ENCODE measurements around the gene NPDC1.
"Not testable (repeated sequence)": the region's sequence is repeated elsewhere in the genome, so short reads cannot be mapped to it uniquely, and the experiment has no call there.

The NPDC1 gene

GRCh38 chr9:137011907-137012675 lies 33.9 kb downstream of the NPDC1 start:
- no peak for DNase-seq (ENCODE audit: low read depth in 2 of 2)

- no peak for DNase-seq (ENCODE audit: low read depth in 2 of 2)
These were observed 34.8 kb downstream of the NPDC1 start for GRCh38 chr9:137011156-137011555.

- DNase-seq (ENCODE audit: low read depth in 2 of 2) = no peak
These were observed 35.8 kb downstream of the NPDC1 start for GRCh38 chr9:137009938-137010732.

- DNase-seq (ENCODE audit: low read depth in 2 of 2) = no peak
These were observed 36.8 kb downstream of the NPDC1 start for GRCh38 chr9:137009217-137009616.

- no peak for DNase-seq (ENCODE audit: low read depth in 2 of 2)
These were observed 37.7 kb downstream of the NPDC1 start for GRCh38 chr9:137008312-137008711.

- no peak for DNase-seq (ENCODE audit: low read depth in 2 of 2)
These were observed 38.1 kb downstream of the NPDC1 start for GRCh38 chr9:137007816-137008270.

GRCh38 chr9:137007108-137007815 lies 38.7 kb downstream of the NPDC1 start:
- no peak for DNase-seq (ENCODE audit: low read depth in 2 of 2)

GRCh38 chr9:137006116-137007003 lies 39.6 kb downstream of the NPDC1 start:
- no peak for DNase-seq (ENCODE audit: low read depth in 2 of 2)

GRCh38 chr9:137004285-137004684 lies 41.7 kb downstream of the NPDC1 start:
- not testable (repeated sequence) for DNase-seq (ENCODE audit: low read depth in 2 of 2)

- no peak for DNase-seq (ENCODE audit: low read depth in 2 of 2)
These were observed 43.3 kb downstream of the NPDC1 start for GRCh38 chr9:137002646-137003041.

GRCh38 chr9:137001857-137002645 lies 43.9 kb downstream of the NPDC1 start:
- DNase-seq (ENCODE audit: low read depth in 2 of 2) = no peak

GRCh38 chr9:137000177-137000930 lies 45.6 kb downstream of the NPDC1 start:
- DNase-seq (ENCODE audit: low read depth in 2 of 2) = peak in 1 of 2 experiments; percentile 22

GRCh38 chr9:136997830-136998234 lies 48.1 kb downstream of the NPDC1 start:
- no peak for DNase-seq (ENCODE audit: low read depth in 2 of 2)

- DNase-seq (ENCODE audit: low read depth in 2 of 2) = no peak
These were observed 48.6 kb downstream of the NPDC1 start for GRCh38 chr9:136997371-136997770.

- DNase-seq (ENCODE audit: low read depth in 2 of 2) = no peak
These were observed 49.4 kb downstream of the NPDC1 start, which contains the start of gene CLIC3 for GRCh38 chr9:136996361-136997292. Gene CLIC3, minus strand, starts transcription at chr9:136996568. Its CDS starts 25 bp downstream, at chr9:136996543.

GRCh38 chr9:136995772-136996311 lies 50.1 kb downstream of the NPDC1 start:
- DNase-seq (ENCODE audit: low read depth in 2 of 2) = no peak

GRCh38 chr9:136995362-136995761 lies 50.6 kb downstream of the NPDC1 start:
- no peak for DNase-seq (ENCODE audit: low read depth in 2 of 2)

GRCh38 chr9:136994888-136995230 lies 51.1 kb downstream of the NPDC1 start:
- no peak for DNase-seq (ENCODE audit: low read depth in 2 of 2)
